GM15510 (cell line): ENCODE results near the gene FNTB.

Source experiments
- POLR2A ChIP-seq: IDR thresholded peaks from 3 replicates; pipeline ENCODE4 v1.6.1; 2011; ENCODE audit warnings: borderline replicate concordance; ENCODE audit not compliant: insufficient read length; ENCODE audit errors: extremely low read depth

The FNTB gene

DNA sequence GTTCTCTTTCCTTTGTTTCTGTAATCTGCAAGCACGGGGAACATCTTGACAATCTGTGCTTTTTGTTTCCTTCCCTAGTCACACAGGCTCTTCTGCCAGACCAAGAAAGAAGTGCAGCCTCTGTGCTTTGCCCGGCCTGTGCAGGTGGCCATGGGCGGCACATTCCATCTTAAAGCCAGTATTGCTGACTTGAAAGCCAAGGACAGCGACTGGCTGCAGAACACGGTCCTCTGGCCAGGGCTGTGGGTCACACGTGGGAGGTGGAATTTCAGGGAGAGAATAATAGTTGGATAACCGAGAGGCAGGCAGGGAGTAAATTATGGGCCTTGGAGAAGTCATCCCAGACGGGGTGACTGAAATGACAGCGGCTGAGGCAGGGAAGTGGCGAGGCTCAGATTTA lies 24.8 kb downstream of the FNTB start:
- no peak for TF ChIP-seq POLR2A

DNA sequence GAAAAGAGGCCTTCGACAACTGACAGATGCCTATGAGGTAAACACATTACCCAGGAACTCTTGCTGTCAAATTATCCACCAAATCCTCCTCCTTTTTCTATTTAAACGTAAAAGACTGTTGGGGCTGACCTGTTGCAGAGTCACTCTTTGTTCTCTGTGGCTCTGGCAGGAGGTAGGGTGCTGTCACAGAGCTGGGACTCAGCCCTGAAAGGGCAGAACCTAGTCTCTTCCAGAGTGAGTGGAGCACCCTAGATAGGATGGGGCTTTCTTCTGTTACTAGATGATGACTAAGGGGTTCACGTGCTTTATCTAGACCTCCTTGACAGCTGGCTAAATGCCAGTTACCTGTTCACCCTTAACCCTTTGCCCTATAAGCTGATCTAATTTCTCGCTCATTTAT lies 25.7 kb downstream of the FNTB start:
- no peak for TF ChIP-seq POLR2A

- TF ChIP-seq POLR2A, result no peak
Observed at GRCh38 chr14:65015391-65015790, 28.7 kb downstream of the FNTB start.

DNA sequence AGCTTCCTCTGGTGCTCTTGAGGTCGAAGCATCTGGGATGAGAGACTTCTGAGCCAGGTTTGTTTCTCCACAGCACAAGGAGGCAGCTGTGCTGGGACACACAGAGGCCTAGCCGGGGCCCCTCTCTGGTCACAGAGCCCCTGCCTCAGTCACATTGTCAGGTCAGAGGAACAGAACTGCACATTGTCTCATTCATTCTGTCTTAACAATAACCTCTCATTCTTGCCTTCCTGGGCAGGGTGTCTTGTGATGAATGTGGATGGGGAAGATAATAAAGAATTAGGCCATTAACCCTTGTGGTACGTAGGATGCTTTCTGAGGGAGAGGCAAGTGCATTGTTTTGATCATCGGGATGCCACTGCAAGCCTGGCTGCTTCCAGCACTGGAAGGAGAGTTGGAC lies 29.8 kb downstream of the FNTB start:
- no peak for TF ChIP-seq POLR2A

GRCh38 chr14:65019944-65020566 lies 33.4 kb downstream of the FNTB start:
- no peak for TF ChIP-seq POLR2A

GRCh38 chr14:65024957-65025356 lies 38.3 kb downstream of the FNTB start:
- no peak for TF ChIP-seq POLR2A

DNA sequence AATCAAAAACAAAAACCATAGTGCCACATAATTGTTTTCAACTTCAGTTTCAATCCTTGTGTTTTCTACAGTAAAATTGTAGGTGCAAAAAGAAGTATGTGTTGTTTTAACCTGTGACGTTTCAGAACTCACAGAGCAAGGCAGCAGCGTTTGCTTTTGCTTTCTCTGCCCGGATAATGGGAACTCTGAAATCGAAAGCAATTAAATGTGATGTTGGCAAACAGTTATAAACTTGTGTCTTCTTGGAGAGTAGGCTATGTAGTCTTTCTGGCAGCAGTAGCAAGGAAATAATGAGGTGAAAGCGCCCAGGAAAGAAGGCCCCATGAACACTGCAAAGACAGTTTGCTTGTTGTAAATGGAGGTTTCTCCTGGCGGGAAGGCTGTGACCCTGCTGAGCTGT lies 39.1 kb downstream of the FNTB start:
- no peak for TF ChIP-seq POLR2A

DNA sequence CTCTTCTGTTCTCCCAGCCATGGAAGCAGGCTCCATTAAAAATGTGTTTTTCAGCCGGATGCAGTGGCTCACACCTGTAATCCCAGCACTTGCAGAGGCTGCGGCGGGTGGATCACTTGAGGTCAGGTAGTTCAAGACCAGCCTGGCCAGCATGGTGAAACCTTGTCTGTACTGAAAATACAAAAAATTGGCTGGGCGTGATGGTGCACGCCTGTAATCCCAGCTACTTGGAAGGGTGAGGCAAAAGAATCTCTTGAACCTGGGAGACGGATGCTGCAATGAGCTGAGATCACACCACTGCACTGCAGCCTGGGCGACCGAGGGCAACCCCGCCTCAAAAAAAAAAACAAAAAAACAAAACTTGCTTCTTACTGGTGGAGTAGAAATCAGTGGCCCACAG lies 39.8 kb downstream of the FNTB start:
- no peak for TF ChIP-seq POLR2A

GRCh38 chr14:65027127-65027799 lies 40.6 kb downstream of the FNTB start:
- TF ChIP-seq POLR2A, result no peak

DNA sequence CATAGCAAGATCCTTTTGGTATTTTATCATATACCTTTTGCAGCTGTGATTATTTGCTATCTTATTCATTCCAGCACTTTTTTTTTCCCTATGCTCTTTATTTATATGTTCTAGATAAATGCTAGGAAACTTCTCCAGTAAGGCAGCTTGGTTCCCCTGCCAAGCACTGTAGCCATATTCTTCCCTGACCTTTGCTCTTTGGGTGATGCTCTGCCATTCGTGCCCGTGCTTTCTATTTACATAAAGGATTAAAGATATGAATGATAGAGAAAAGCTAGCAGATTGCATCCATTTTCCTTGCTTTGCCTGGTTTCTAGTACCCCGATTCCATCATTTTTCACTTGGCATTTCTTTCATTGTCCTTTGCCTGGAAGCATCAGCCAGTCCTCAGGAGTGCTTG lies 42.2 kb downstream of the FNTB start:
- TF ChIP-seq POLR2A, result no peak

DNA sequence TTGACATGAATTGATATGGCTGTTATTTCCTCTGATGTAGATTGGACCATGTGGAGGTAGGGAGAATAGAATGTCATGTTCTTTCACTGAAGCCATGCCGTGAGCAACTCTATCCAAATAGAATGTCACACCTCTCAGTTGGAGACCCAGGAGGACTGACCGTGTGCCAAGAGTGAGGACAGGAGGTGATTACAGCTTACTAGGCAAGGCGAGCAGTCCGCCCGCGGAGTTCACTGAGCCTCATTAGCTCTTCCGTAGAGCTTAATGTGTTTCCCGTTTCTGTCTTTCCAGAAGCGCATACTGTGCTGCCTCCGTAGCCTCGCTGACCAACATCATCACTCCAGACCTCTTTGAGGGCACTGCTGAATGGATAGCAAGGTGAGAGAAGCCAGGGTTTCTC lies 45.6 kb downstream of the FNTB start:
- no peak for TF ChIP-seq POLR2A

- no peak for TF ChIP-seq POLR2A
Observed at GRCh38 chr14:65033181-65033580, 46.5 kb downstream of the FNTB start.

DNA sequence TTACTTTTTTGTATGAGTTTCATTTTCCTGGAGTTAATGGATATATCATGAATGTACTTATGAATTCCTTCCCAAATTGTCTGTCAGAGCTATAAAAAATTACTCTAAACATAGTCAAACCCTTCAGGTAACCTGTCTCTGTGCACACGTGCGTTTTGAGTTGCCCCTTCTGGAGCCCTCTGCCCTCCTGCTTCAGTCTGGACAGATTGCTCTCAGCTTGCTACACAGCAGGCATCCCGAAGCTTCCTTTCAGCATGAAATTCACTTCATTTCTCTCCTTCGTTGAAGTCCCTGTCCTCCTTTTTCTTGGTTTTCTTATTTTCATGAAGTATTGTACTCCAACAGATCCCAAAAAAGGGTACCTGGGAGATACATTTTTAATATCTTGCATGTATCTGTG lies 47.3 kb downstream of the FNTB start:
- TF ChIP-seq POLR2A, result no peak

GRCh38 chr14:65035049-65035448 lies 48.4 kb downstream of the FNTB start:
- no peak for TF ChIP-seq POLR2A

GRCh38 chr14:65038966-65039365 lies 52.3 kb downstream of the FNTB start:
- TF ChIP-seq POLR2A, result no peak

DNA sequence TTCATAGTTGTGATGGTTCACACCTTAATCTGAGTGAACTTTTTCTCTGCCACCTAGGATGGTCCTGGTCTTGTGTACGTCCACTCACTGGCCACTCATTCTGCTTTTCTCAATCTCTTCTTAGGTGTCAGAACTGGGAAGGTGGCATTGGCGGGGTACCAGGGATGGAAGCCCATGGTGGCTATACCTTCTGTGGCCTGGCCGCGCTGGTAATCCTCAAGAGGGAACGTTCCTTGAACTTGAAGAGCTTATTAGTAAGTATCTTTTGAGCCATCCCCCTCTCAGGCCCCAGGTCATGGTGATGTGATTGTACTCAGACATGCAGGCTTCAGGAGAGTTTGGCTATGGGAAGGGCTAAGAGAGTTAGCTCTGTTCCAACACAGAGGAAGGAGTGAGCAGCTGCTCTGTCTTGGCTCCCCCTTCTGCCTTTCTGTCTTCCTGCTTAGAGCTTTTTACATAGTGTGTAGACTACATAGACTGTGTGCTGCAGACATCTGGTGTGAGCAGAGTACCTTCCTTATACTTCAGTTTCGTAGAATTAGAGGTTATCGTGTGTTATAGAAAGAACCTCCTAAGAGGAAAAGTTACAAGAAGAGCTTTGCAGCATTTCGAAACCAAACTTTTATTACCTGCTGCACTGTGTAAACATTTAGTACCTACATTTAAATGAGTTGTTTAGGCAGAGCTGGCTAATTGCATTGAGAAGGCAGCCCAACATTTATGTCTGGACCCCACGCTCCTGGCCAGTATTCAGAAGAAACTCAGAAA lies 54.2 kb downstream of the FNTB start:
- no peak for TF ChIP-seq POLR2A
